ENCODE measurements around the gene FGF7.
"Not testable (repeated sequence)": the region's sequence is repeated elsewhere in the genome, so short reads cannot be mapped to it uniquely, and the experiment has no call there.

Gene FGF7

GRCh38 chr15:49439678-49440395, 16.8 kb downstream of the FGF7 start:
- no peak for DNase-seq

DNA sequence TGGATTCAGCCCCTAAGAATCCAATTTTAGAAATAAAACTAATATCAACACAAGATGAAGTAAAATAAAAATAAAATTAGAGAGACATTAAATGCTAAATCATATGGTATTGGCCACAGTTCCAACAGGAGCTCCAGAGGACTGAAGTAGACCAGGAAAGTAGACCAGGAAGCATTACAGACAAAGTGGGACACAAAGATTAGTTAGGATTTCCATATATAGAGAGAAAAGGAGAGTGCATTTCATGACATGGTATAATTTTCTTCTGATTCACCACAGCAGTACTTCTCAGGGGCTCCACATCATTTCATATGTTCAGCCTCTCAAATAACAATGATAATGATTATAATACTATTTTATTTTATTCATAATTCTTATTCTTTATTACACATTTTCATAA, 18.3 kb downstream of the FGF7 start:
- DNase-seq, result no peak

DNA sequence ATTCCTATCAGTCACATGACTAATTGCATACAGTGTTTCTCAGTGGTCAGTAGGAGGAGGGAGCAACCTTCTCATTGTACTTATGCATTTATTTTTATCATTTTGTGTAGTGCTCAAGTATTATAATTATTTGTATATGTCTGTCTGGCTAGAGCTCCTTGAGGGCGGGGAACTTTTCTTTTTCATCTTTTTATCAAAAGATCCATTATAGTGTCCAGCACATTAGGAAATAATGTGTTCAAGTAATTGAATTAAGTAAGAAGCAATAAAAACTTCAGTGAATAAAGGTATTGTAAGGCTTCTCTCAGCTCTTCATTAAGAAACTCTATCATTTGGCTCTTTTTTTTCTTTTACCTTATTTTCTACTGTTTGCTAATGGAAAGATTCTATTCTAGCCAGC, 18.8 kb downstream of the FGF7 start:
- no peak for DNase-seq

DNA sequence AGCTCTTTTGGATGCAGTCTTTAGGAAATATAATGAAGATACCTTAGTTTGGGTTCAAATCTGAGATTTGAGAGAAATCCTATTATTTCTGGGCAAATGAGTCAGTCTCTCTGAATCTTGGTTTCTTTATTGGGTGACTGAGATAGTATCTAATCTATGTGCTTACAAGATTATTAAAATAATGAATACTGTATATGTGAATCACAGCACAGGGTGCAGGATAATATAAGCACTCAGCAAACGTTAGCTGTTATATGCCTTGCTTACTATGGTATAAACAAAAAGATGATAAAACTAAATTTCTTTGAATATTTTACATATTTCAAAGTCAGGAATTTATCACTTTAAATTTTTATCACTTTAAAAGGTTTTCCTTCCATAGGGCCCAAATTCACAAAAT, 29.6 kb downstream of the FGF7 start:
- DNase-seq, result no peak

DNA sequence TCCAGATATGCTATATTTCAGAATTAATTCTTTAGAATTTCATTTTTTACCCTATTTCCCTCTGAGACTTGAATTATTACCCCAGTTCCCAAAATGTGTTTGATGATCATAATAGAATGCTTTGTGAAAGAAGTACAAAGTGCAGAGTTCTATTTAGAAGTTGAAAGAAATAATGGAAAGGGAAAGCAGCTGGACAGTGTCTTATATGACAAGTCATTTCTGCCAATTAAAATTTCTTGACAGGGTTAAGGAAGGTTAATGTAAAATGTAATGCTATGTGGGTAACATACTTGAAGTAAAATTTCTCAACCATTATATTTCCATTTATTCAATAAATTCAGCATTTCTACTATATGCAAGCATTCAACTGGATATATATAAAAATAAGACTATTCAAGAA, 33.1 kb downstream of the FGF7 start:
- no peak for DNase-seq

- DNase-seq, result no peak
Observed at GRCh38 chr15:49458145-49458544, 35.1 kb downstream of the FGF7 start.

DNA sequence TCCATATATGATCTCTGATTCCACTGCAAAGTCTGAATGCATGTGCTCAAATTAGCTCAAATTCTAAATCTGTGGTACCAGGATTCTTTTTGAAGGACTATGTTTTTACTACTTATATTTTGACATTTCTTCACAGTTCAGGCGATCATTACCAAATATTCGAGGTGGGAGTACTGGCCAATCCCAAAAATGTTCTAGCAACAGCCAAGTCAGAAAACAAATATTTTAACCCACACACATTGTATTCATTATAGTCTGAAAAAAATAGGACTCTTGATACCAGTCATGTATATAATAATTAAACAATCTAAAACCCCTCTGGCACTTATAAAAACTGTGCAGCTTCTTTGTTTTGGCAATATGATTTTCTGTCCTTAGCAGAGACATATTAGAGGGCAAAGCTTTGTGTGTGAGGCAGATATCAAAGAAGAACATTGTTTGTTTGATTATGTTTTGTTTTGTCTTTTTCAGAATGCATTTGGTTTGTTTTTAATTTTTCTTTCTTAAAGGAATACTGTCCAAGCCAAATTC, 37.4 kb downstream of the FGF7 start:
- no peak for DNase-seq

- DNase-seq, result no peak
Observed at GRCh38 chr15:49462232-49462844, 39.3 kb downstream of the FGF7 start.

- no peak for DNase-seq
Observed at GRCh38 chr15:49464522-49464921, 41.5 kb downstream of the FGF7 start.

DNA sequence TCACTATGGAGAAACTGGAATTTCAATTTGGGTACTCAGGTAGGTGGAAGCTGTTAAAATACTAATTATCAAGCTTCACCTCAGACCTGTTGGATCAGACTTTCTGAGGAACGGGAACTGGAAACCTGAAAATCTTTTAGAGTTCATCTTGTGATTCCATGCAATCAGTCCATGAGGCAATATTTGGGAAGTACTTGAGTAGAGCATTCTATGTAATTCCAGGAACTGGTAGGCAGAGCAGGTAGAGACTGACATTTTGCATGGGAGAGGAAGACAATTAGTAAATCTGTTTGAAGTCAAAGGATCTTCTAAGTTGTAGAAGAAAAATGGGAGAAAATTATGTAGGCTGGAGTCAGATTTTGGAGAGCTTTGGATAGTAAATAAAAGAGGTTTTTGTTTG, 43.1 kb downstream of the FGF7 start:
- no peak for DNase-seq

- DNase-seq, result no peak
Observed at GRCh38 chr15:49467746-49468480, 44.9 kb downstream of the FGF7 start.

DNA sequence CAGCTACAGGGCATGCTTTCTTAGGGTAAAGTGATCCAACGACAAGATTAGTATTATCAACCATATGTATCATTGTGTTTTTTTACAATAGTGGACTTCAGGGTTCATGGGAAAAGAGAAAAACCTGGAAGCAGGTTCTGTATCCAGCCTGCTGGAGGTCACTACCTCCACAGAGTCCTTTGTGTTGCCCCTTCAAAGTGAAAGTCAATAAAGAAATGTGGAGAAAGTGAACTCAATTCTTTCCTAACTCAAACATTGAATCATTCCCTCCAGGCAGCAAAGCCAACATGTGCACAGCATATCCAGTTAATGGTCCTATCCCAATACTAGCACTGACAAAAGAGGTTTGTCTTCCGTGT, 45.4 kb downstream of the FGF7 start:
- no peak for DNase-seq

DNA sequence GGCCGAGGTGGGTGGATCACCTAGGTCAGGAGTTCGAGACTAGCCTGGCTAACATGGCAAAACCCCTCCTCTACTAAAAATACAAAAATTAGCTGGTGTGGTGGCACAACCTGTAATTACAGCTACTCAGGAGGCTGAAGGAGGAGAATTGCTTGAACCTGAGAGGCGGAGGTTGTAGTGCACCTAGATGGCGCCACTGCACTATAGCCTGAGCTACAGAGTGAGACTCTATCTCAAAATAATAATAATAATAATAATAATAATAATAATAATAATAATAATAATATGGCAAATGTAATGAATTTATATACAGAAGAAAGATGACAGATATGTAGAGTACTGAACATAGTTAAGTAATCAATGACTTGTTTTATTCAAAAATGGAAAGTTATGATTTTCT, 48.2 kb downstream of the FGF7 start:
- not testable (repeated sequence) for DNase-seq

DNA sequence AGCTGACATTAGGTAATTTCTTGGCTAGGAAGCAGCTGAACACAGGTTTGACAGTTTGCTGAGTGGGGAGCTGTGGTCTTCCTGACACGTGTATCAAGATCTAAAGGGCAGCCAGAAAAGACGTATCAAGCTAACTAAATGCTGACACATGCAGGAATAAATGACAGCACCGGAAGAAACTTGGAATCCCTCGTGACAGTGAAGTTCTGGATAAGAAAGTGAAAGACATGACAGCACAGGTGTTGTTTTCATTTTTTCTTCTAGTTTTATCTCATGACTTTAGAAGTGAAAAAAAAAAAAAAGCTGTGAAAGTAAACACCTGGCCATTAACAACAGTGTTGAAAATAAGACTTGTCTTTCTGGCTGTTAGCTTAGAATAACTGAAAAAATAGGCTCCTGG, 48.7 kb downstream of the FGF7 start:
- DNase-seq, result no peak

- no peak for DNase-seq
Observed at GRCh38 chr15:49472338-49472737, 49.3 kb downstream of the FGF7 start.

DNA sequence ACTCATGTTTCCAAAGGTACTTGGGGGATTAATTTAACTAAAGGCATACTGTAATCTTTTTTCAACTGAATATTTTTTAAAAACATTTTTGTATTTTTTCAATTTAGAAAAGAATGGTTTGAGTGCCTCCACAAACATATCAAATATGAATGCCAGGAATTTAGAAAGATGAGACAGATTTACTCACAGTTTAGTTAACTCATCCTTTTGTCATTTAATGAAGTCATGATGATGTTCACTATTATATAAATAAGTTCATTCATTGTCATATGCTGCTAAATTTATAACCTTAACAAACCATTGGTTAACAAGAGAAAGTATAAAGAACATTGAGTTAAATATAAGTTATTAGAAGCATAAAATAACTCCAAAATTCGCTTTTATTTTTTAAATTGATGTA, 50.0 kb downstream of the FGF7 start:
- no peak for DNase-seq

DNA sequence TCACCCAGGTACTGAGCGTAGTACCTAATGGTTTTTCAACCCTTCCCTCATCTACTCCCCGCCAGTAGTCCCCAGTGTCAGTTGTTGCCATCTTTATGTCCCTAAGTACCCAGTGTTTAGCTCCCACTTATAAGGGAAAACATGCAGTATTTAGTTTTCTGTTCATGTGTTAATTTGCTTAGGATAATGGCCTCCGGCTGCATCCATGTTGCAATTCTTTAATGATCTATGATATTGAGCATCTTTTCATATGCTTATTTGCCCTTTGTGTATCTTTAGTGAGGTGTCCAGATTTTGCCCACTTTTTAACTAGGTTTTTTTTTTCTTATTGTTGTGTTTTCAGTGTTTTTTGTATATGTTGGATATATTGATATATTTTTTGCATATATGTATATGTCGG, 55.0 kb downstream of the FGF7 start:
- not testable (repeated sequence) for DNase-seq

DNA sequence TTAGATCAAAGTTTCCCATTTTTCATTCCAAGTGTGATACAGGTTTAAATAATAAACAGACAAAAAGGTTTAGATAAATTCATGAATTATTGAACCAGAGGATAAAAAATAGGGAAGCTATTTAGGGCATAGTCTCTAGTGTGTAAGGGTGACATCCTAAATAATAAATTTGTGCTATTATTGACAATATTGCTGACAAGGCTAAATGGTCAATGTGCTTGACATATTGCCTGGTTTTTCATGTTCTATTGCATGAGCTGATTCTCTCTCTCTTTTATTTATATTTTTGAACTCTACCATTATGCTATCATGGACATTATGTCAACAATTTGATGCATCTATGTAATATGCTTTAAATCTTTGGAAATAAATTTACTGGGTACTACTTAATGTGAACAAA, 55.9 kb downstream of the FGF7 start:
- DNase-seq, result not testable (repeated sequence)

DNA sequence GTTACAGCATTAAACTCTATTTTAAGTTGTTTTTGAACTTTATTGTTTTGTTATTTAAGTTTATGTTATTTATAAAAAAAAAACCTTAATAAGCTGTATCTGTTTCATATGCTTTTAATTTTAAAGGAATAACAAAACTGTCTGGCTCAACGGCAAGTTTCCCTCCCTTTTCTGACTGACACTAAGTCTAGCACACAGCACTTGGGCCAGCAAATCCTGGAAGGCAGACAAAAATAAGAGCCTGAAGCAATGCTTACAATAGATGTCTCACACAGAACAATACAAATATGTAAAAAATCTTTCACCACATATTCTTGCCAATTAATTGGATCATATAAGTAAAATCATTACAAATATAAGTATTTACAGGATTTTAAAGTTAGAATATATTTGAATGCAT, 62.4 kb downstream of the FGF7 start:
- DNase-seq, result not testable (repeated sequence)

DNA sequence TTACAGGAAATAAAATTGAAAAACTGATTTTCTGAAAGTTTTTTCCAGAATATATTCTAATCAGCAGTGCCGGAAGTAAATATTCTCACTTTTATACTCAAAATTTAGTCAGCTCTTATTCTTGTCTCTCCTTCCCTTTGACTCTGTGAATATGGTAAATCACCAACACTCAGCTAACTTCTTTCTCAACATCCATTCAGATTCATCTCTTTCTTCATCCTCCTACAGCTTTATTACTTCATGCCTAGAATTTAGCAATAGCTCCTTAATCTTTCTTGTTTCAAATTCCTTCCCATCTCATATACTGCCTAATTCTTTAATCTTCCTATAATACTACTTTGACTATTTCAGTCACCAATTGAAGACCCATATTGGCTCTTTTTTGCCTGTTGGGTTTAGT, 67.9 kb downstream of the FGF7 start:
- no peak for DNase-seq

- no peak for DNase-seq
Observed at GRCh38 chr15:49492151-49492550, 69.1 kb downstream of the FGF7 start.

- DNase-seq, result no peak
Observed at GRCh38 chr15:49492830-49493229, 69.8 kb downstream of the FGF7 start.

- DNase-seq, result no peak
Observed at GRCh38 chr15:49494842-49495241, 71.8 kb downstream of the FGF7 start.
